ENCODE data around the gene SLC4A4. TPM values are rescaled to one million over a fixed set of nuclear protein-coding genes. Genes with fewer than 3 reads are reported as not detected.

SLC4A4 gene
- total and polyA plus RNA-seq, 4 experiments from 2014 or later, result 0.12 to 1.4 (median 1.0) TPM

DNA sequence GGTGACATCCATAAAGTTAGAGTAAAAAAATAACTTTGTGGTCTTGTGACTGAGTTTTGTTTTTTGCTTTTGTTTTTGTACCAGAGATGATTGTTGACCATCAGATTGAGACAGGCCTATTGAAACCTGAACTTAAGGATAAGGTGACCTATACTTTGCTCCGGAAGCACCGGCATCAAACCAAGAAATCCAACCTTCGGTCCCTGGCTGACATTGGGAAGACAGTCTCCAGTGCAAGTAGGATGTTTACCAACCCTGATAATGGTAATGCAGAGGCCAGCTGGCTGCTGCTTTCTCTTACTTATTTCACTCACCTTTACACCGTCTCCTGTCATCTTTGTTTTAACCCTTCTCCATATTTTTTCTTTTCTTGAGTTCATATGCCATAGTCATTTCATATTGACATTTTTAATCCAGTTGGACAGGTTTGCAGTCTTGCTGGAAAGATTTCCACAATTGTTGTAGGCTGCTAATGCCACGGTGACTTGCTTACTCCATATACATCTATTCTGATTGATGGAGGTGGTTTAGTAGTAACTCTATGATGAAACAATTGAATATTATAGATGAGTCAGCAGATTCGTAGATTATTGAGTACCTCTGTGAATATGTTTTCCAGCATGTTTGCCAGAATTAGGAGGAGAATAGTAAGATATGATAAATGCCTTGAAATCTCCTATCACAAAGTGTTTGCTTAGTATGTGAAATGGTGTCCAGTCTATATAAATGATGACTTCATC lies 18.3 kb downstream of the SLC4A4 start:
- no peak overlapping the region for H3K4me3 Mint-ChIP-seq
- CTCF ChIA-PET (ENCODE audit: partially characterized antibody), result no interaction called here

DNA sequence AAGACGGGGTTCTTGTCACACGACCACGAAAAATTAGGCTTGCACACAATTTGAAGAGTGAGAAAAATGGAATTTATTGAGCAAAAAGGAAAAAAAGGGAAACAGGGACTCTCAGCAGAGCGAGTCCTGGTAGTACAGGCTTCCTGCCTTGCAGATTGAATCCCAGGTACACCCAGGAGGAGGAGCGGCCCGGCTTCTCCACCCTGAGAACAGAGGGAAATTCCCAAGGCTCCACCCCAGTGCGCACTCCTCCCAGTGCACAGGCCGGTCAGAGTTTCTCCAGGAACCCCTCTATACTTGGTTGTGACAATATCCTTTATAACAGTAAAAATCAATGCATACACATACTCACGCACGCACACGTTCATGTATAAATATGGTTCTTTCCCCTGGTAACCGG lies 22.0 kb downstream of the SLC4A4 start:
- Histone ChIP-seq H3K27ac (ENCODE audit: low read depth, low read length) (no peak overlapping the region), H3K4me1 (ENCODE audit: insufficient read depth, low read length) (no peaks in the 10 kb centered on the region), H3K9me3 (ENCODE audit: control insufficient read depth in 1 of 2, low read length in 2 of 2) (no peaks in the 10 kb centered on the region), H3K27me3 (ENCODE audit: insufficient read depth, low read length) (no peaks in the 10 kb centered on the region), H3K4me3 (ENCODE audit: low read length in 2 of 2) (no peak overlapping the region), H3K36me3 (ENCODE audit: insufficient read depth, low read length) (no peaks in the 10 kb centered on the region)
- H3K27ac Mint-ChIP-seq, result no peak overlapping the region
- ChIA-PET CTCF (ENCODE audit: partially characterized antibody) (no interaction called here), POLR2A (ENCODE audit: partially characterized antibody) (no interaction called here)
- no peak overlapping the region for H3K4me3 Mint-ChIP-seq
- no peaks in the 10 kb centered on the region for H3K4me1 Mint-ChIP-seq
- DNase-seq, result no peak
- intact Hi-C loops (cut with micrococcal nuclease), result no loop called here
- peaks cover 0 to 1% of the 10 kb centered on the region in 2 donors for H3K27me3 Mint-ChIP-seq
- H3K9me3 Mint-ChIP-seq, result no peaks in the 10 kb centered on the region
- H3K36me3 Mint-ChIP-seq, result no peaks in the 10 kb centered on the region

More for the DNA sequence above, 18.3 kb downstream of the SLC4A4 start:
- intact Hi-C loops (cut with micrococcal nuclease), result no loop called here
- H3K36me3 ChIP-seq (ENCODE audit: insufficient read depth, low read length), result no peaks in the 10 kb centered on the region
- Mint-ChIP-seq H3K27me3 (peaks cover 0 to 7% of the 10 kb centered on the region in 2 donors), H3K27ac (no peak overlapping the region), H3K9me3 (no peaks in the 10 kb centered on the region), H3K36me3 (no peaks in the 10 kb centered on the region), H3K4me1 (no peaks in the 10 kb centered on the region)
- H3K27me3 ChIP-seq (ENCODE audit: insufficient read depth, low read length), result no peaks in the 10 kb centered on the region
- no peaks in the 10 kb centered on the region for H3K4me1 ChIP-seq (ENCODE audit: insufficient read depth, low read length)
- POLR2A ChIA-PET (ENCODE audit: partially characterized antibody), result no interaction called here
- H3K27ac ChIP-seq (ENCODE audit: low read depth, low read length), result no peak overlapping the region
- no peaks in the 10 kb centered on the region for H3K9me3 ChIP-seq (ENCODE audit: control insufficient read depth in 1 of 2, low read length in 2 of 2)
- H3K4me3 ChIP-seq (ENCODE audit: low read length in 2 of 2), result no peak overlapping the region
- DNase-seq, result no peak

GRCh38 chr4:71361476-71361875 lies 22.7 kb downstream of the SLC4A4 start:
- no peak overlapping the region for H3K27ac Mint-ChIP-seq
- no peaks in the 10 kb centered on the region for H3K4me1 Mint-ChIP-seq
- H3K4me3 Mint-ChIP-seq, result no peak overlapping the region
- H3K4me3 ChIP-seq (ENCODE audit: low read length in 2 of 2), result no peak overlapping the region
- H3K9me3 ChIP-seq (ENCODE audit: control insufficient read depth in 1 of 2, low read length in 2 of 2), result no peaks in the 10 kb centered on the region
- H3K36me3 Mint-ChIP-seq, result no peaks in the 10 kb centered on the region
- CTCF ChIA-PET (ENCODE audit: partially characterized antibody), result no interaction called here
- no peaks in the 10 kb centered on the region for H3K36me3 ChIP-seq (ENCODE audit: insufficient read depth, low read length)
- no peak overlapping the region for H3K27ac ChIP-seq (ENCODE audit: low read depth, low read length)
- intact Hi-C loops (cut with micrococcal nuclease), result no loop called here
- H3K27me3 ChIP-seq (ENCODE audit: insufficient read depth, low read length), result no peaks in the 10 kb centered on the region
- H3K4me1 ChIP-seq (ENCODE audit: insufficient read depth, low read length), result no peaks in the 10 kb centered on the region
- no peak for DNase-seq
- peaks cover 0 to 1% of the 10 kb centered on the region in 2 donors for H3K27me3 Mint-ChIP-seq
- no peaks in the 10 kb centered on the region for H3K9me3 Mint-ChIP-seq
- POLR2A ChIA-PET (ENCODE audit: partially characterized antibody), result no interaction called here

GRCh38 chr4:71366766-71367165 lies 27.9 kb downstream of the SLC4A4 start:
- H3K4me3 Mint-ChIP-seq, result no peak overlapping the region
- no peak for DNase-seq
- Histone ChIP-seq H3K27ac (ENCODE audit: low read depth, low read length) (no peak overlapping the region), H3K4me1 (ENCODE audit: insufficient read depth, low read length) (no peaks in the 10 kb centered on the region), H3K27me3 (ENCODE audit: insufficient read depth, low read length) (no peaks in the 10 kb centered on the region), H3K9me3 (ENCODE audit: control insufficient read depth in 1 of 2, low read length in 2 of 2) (no peaks in the 10 kb centered on the region), H3K4me3 (ENCODE audit: low read length in 2 of 2) (no peak overlapping the region), H3K36me3 (ENCODE audit: insufficient read depth, low read length) (no peaks in the 10 kb centered on the region)
- no peak overlapping the region for H3K27ac Mint-ChIP-seq
- intact Hi-C loops (cut with micrococcal nuclease), result no loop called here
- H3K36me3 Mint-ChIP-seq, result no peaks in the 10 kb centered on the region
- no peaks in the 10 kb centered on the region for H3K27me3 Mint-ChIP-seq
- POLR2A ChIA-PET (ENCODE audit: partially characterized antibody), result no interaction called here
- CTCF ChIA-PET (ENCODE audit: partially characterized antibody), result no interaction called here
- no peaks in the 10 kb centered on the region for H3K9me3 Mint-ChIP-seq
- no peaks in the 10 kb centered on the region for H3K4me1 Mint-ChIP-seq

DNA sequence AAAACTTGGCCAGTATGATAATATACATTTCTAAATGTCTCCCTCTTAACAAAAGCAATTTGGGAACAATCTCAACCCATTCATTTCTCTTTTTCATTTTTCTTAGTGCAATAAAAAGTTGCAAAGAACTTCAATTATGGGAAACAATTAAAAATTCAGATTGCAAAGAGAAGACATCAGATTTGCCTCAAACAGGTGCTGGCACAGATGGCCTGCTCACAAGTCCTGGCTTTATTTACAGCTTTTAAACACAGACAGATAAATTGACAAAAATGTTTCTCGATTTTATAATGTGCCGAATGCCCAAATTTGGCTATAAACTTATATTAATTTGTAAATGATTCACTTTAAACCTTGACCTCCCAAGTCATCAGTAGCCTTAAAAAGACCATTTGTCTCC lies 28.7 kb downstream of the SLC4A4 start:
- Mint-ChIP-seq H3K27me3 (no peaks in the 10 kb centered on the region), H3K4me3 (no peak overlapping the region), H3K4me1 (no peaks in the 10 kb centered on the region), H3K9me3 (no peaks in the 10 kb centered on the region), H3K36me3 (no peaks in the 10 kb centered on the region), H3K27ac (no peak overlapping the region)
- H3K4me1 ChIP-seq (ENCODE audit: insufficient read depth, low read length), result no peaks in the 10 kb centered on the region
- no peak overlapping the region for H3K4me3 ChIP-seq (ENCODE audit: low read length in 2 of 2)
- ChIA-PET POLR2A (ENCODE audit: partially characterized antibody) (no interaction called here), CTCF (ENCODE audit: partially characterized antibody) (no interaction called here)
- H3K9me3 ChIP-seq (ENCODE audit: control insufficient read depth in 1 of 2, low read length in 2 of 2), result no peaks in the 10 kb centered on the region
- H3K27me3 ChIP-seq (ENCODE audit: insufficient read depth, low read length), result no peaks in the 10 kb centered on the region
- H3K36me3 ChIP-seq (ENCODE audit: insufficient read depth, low read length), result no peaks in the 10 kb centered on the region
- no peak for DNase-seq
- H3K27ac ChIP-seq (ENCODE audit: low read depth, low read length), result no peak overlapping the region
- intact Hi-C loops (cut with micrococcal nuclease), result no loop called here

DNA sequence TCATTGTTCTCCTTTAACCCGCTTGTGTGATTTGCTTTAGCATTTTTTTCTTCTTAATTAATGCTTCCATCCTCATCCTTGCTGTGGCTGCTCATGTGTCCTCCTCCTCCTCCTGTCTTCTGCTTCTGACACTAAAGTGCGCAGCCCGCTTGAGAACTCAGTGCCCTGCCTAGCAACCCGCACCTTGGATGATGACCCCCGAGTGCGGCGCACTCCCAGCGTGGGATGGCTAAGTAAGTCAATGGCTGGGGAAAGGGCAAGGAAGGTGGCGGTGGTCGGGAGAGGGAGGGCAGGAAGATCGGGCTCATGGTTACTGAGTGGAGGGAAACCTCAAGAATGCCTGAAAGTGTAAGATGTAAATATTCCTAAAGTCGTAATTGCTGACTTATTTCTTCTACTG lies 30.1 kb downstream of the SLC4A4 start:
- Mint-ChIP-seq H3K36me3 (no peaks in the 10 kb centered on the region), H3K27me3 (no peaks in the 10 kb centered on the region), H3K9me3 (no peaks in the 10 kb centered on the region), H3K27ac (no peak overlapping the region), H3K4me3 (no peak overlapping the region), H3K4me1 (no peaks in the 10 kb centered on the region)
- H3K36me3 ChIP-seq (ENCODE audit: insufficient read depth, low read length), result no peaks in the 10 kb centered on the region
- POLR2A ChIA-PET (ENCODE audit: partially characterized antibody), result no interaction called here
- no peak overlapping the region for H3K4me3 ChIP-seq (ENCODE audit: low read length in 2 of 2)
- no peak overlapping the region for H3K27ac ChIP-seq (ENCODE audit: low read depth, low read length)
- no peak for DNase-seq
- H3K9me3 ChIP-seq (ENCODE audit: control insufficient read depth in 1 of 2, low read length in 2 of 2), result no peaks in the 10 kb centered on the region
- H3K4me1 ChIP-seq (ENCODE audit: insufficient read depth, low read length), result no peaks in the 10 kb centered on the region
- CTCF ChIA-PET (ENCODE audit: partially characterized antibody), result no interaction called here
- intact Hi-C loops (cut with micrococcal nuclease), result no loop called here
- H3K27me3 ChIP-seq (ENCODE audit: insufficient read depth, low read length), result no peaks in the 10 kb centered on the region

GRCh38 chr4:71369536-71369935 lies 30.7 kb downstream of the SLC4A4 start:
- intact Hi-C loops (cut with micrococcal nuclease), result no loop called here
- no peak overlapping the region for H3K27ac Mint-ChIP-seq
- no peak overlapping the region for H3K27ac ChIP-seq (ENCODE audit: low read depth, low read length)
- H3K4me3 ChIP-seq (ENCODE audit: low read length in 2 of 2), result no peak overlapping the region
- no peaks in the 10 kb centered on the region for H3K27me3 Mint-ChIP-seq
- no peaks in the 10 kb centered on the region for H3K27me3 ChIP-seq (ENCODE audit: insufficient read depth, low read length)
- H3K4me1 ChIP-seq (ENCODE audit: insufficient read depth, low read length), result no peaks in the 10 kb centered on the region
- no peaks in the 10 kb centered on the region for H3K36me3 ChIP-seq (ENCODE audit: insufficient read depth, low read length)
- H3K4me3 Mint-ChIP-seq, result no peak overlapping the region
- CTCF ChIA-PET (ENCODE audit: partially characterized antibody), result no interaction called here
- H3K9me3 Mint-ChIP-seq, result no peaks in the 10 kb centered on the region
- H3K36me3 Mint-ChIP-seq, result no peaks in the 10 kb centered on the region
- POLR2A ChIA-PET (ENCODE audit: partially characterized antibody), result no interaction called here
- no peaks in the 10 kb centered on the region for H3K4me1 Mint-ChIP-seq
- no peaks in the 10 kb centered on the region for H3K9me3 ChIP-seq (ENCODE audit: control insufficient read depth in 1 of 2, low read length in 2 of 2)
- no peak for DNase-seq

DNA sequence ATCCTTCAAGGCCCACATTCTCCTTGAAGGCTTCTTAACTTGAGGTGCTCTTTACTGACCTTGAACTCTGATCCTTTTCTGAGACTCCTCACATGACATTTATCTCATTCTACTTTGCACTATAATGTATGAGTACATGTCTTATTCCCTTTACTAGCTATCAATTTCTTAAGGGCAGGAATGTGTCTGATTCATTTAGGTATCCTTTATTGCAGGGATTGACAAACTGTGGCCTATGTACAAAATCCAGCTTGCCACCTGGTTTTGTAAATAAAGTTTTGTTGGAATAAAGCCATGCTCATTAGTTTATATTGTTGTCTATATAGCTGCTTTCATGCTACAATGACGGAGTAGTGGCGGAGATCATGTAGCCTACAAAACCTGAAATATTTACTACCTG lies 36.7 kb downstream of the SLC4A4 start:
- CTCF ChIA-PET (ENCODE audit: partially characterized antibody), result no interaction called here
- H3K27me3 Mint-ChIP-seq, result no peaks in the 10 kb centered on the region
- POLR2A ChIA-PET (ENCODE audit: partially characterized antibody), result no interaction called here
- intact Hi-C loops (cut with micrococcal nuclease), result no loop called here
- no peaks in the 10 kb centered on the region for H3K9me3 ChIP-seq (ENCODE audit: control insufficient read depth in 1 of 2, low read length in 2 of 2)
- H3K4me1 Mint-ChIP-seq, result no peaks in the 10 kb centered on the region
- H3K27ac Mint-ChIP-seq, result no peak overlapping the region
- no peaks in the 10 kb centered on the region for H3K36me3 ChIP-seq (ENCODE audit: insufficient read depth, low read length)
- H3K27me3 ChIP-seq (ENCODE audit: insufficient read depth, low read length), result no peaks in the 10 kb centered on the region
- no peak overlapping the region for H3K4me3 ChIP-seq (ENCODE audit: low read length in 2 of 2)
- H3K27ac ChIP-seq (ENCODE audit: low read depth, low read length), result no peak overlapping the region
- H3K9me3 Mint-ChIP-seq, result no peaks in the 10 kb centered on the region
- H3K4me1 ChIP-seq (ENCODE audit: insufficient read depth, low read length), result no peaks in the 10 kb centered on the region
- no peak for DNase-seq
- H3K36me3 Mint-ChIP-seq, result no peaks in the 10 kb centered on the region
- no peak overlapping the region for H3K4me3 Mint-ChIP-seq

Measured in CD4-positive, alpha-beta memory T cell (primary cell).